HG02970 (cell line): ENCODE data around the gene PCSK6.
"Not testable (repeated sequence)": the region's sequence is repeated elsewhere in the genome, so short reads cannot be mapped to it uniquely, and the experiment has no call there.

Source experiments
- ATAC-seq: cut with Tn5 transposase; IDR thresholded peaks from one replicate; pipeline ENCODE4 v1.9.1; 2021; ENCODE audit warnings: mild to moderate bottlenecking, moderate library complexity, moderate number of reproducible peaks; ENCODE audit not compliant: unreplicated experiment, low FRiP score

Gene PCSK6

GRCh38 chr15:101368861-101369642 is 120.5 kb downstream of the PCSK6 start:
- no peak for ATAC-seq

DNA sequence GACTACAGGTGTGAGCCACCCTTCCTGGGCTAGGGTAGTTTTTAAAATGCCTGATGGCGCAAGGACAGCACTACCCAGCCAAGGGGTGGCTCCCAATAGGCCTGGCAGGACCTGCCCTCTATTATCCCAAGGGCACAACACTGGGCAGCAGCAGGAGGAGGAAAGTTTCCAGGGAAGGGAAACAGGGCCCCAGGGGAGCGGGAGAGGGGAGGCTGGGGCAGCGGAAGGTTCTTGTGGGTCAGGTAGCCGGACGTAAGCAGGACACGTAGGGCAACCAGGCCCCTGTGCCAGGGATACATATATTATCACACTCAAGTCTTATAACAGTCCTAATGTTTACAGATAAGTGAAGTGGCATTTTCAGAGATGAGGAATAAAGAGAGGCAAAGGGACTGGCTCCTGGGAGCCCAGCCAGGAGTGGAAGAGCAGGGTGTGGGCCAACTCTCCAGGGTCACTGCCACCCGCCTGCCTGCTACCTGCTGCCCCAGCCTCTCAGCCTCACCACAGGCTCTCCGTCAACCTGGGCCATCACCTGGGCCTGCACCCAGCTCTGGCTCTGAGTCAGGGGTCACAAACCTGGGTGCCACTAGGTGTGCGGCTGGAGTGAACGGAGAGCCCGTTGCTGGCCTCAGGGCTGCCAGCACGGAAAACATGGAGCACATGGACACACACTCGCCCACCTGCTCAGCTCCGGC is 121.3 kb downstream of the PCSK6 start:
- ATAC-seq = no peak

DNA sequence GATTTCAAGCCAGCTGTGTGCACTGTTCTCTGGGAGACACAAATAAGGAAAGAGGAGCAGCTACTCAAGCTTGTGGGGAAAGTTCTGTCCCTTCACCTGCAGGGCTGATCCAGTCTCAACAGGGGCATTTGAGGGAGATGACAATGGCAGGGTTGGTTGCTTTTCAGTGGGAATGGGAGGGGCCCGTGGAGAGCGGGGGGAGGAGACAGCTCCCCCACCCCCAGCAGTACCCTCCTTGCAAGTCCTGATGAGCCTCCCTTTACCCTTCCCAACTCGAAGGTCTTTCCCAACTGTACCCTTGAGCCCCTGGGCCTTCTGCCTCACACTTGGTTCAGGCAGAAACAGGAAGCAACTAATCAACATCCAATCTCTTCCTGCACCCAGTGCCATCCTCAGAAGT is 122.7 kb downstream of the PCSK6 start:
- ATAC-seq = no peak

- no peak for ATAC-seq
Measured at GRCh38 chr15:101362986-101363566, 126.4 kb downstream of the PCSK6 start.

- ATAC-seq = no peak
Measured at GRCh38 chr15:101362359-101362758, 127.1 kb downstream of the PCSK6 start.

DNA sequence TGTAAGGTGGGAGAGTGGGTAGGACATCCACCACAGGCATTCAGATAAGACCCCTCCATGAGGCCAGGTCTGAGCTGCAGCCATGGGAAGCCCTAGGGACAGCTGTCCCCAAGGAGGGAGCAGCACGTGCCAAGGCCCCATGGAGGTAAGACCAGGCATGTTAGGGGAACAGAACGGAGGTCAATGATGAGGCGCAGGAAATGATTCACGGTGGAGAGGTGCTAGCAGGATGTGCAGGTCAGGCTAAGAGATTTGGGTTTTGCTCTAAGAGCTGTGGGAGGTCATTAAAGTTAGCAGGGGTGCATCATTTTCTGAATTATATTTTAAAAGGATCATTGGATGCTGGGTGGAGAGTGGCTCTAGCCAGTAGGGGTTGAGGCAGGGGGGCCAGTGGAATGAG is 128.1 kb downstream of the PCSK6 start:
- no peak for ATAC-seq

- ATAC-seq = no peak
Measured at GRCh38 chr15:101359365-101359947, 130.1 kb downstream of the PCSK6 start.

DNA sequence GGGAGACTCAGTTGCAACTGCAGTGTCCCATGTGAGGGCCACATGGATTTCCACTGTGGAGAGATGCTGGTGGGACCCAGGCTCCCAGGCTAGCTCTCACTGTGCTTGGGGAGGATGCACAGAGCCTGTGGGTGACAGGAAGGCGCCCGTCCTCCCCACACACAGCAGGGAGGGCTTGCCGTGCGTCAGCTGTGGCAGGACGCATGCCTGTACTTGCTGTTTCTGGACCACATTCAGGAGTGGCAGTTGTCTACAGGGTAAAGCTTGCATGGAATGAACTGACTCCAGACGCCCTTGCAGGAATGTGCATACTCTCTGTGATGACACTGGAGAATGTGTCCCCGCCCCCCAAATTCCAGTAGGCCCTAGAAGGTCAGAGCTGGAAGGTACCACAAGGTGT is 130.6 kb downstream of the PCSK6 start:
- ATAC-seq = no peak

- ATAC-seq = no peak
Measured at GRCh38 chr15:101357885-101358284, 131.6 kb downstream of the PCSK6 start.

GRCh38 chr15:101357333-101357732 is 132.2 kb downstream of the PCSK6 start:
- no peak for ATAC-seq

DNA sequence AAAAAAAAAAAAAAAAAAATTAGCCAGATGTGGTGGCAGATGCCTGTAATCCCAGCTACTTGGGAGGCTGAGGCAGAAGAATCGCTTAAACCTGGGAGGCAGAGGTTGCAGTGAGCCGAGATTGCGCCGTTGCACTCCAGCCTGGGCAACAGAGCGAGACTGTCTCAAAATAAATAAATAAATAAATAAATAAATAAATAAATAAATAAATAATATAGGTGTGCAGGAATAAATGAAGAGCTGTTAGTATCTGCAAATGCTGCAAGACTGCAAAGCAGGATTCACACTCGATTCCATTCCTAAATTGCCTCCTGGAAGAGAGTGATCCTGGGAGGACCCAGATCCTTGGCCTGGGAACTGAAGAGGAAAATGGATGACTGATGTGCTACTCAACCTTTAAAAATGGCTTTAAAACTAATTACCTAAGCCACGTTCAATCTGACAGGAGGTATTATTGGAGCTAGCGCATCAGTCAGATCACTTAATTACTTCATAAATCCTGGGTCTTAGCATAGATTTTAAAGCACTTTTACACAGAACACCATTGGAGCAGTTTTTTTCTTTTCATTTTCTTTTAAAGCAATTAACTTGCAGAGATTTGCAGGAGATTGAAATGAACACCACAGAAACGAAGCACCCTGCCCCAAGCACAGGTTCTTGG is 132.9 kb downstream of the PCSK6 start:
- not testable (repeated sequence) for ATAC-seq

GRCh38 chr15:101355678-101356464 is 133.6 kb downstream of the PCSK6 start:
- no peak for ATAC-seq

DNA sequence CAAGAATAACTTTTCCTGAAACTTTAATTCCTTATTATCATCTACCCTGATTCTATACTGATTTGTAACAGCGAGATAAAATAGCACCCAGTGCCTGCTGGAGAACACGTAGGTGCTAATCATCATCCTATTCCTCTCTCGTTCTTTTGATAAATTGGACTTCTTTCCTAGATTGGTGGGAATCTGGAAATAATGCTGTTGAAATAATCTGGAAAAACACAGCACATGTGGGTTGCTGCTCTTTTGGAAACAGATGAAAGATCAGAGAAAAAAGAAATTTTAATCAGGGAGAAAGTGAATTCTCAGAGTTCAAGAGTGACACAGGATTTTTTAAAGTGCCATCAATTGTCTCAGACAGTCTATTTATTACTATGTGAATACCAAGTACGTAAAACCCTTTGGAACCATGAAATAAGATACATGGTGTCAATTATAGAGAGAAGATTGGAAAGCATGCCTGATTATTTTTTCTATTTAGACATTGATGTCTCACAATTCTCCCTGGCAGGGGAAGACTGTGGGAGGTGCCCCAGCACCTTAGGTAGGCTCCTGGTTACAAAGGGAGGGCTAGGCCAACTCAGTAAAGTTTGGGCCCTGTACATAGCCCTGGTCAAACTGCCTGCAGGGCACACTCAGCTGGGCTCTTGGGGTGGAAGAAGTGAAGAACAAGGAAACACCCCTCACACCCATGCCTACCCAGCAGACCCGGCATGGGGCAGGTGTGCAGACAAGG is 134.4 kb downstream of the PCSK6 start:
- no peak for ATAC-seq

- ATAC-seq = no peak
Measured at GRCh38 chr15:101353240-101353639, 136.3 kb downstream of the PCSK6 start.

- no peak for ATAC-seq
Measured at GRCh38 chr15:101351736-101352135, 137.8 kb downstream of the PCSK6 start.

- ATAC-seq = no peak
Measured at GRCh38 chr15:101349047-101349951, 140.2 kb downstream of the PCSK6 start.

DNA sequence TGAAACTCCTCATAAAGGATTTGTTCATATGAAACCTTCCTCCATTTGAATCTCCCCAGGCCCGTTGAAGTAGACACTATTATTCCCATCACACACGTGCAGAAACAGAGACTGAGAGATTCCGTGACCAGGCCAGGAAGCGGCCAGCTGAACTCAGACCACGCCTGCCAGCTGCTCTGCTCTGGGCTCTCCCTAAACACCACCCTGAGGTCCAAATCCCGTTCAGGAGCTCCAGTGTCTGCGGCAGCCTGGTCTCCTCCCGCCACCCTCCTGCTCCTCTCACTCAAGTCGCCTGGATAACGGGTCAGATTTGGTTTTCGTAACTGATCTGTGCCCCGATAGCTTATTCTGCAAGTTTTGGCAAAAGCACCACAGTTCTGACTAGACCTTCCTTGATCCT is 140.9 kb downstream of the PCSK6 start:
- ATAC-seq = no peak

DNA sequence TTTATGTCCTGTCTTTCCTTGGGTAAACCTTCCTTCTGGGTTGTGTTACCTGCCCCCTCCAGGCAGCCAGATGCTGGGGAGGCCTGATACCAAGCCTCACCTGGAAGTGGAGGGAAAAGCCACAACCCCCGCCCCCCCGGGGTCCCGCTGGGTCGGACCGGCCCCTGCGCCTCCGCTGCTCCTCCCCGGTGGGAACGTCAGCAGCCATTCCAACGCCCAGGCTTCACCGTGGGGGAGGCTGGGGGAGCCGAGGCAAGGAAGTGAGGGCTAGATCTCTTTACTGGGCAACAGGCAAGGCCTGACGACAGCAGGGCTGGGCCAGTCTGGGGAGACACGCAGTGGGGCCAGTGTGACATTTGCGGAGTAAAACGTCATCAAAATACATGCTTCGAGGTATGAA is 141.5 kb downstream of the PCSK6 start:
- no peak for ATAC-seq
